ENCODE measurements around the gene PPIP5K1.

The PPIP5K1 gene

DNA sequence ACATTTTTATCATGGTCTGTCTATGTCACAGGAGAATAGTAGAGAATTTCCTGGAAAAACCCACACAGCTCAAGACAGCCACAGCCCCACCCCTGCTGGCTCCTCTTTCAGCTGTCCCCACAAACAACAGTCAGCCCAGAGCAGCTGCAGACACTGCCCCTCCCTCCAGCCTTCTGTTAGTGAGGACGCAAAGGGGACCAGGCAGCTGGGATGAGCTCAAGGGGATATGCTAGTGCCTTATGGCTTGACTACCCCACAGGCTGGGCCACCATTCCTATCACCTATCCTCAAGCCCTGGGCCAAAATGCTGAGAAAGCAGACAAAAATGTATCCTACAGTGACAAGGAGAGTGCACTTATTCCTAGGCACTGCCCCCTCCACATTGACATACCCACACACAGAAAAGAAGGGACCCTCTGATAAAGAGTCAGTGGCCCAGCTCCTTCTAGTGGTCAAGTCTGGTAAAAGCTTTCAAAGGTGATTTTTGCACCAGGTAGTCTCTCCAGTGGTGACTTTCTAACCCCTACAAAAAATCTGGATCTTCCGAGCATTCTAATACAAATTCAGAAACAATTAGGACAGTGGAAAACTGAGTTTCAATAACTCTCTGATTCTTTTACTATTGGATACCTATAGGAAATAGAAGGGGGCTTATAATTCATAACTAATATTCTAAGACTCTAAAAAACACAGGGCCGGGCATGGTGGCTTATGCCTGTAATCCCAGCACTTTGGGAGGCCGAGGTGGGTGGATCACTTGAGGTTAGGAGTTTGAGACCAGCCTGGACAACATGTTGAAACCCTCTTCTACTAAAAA lies 75.6 kb downstream of the PPIP5K1 start:
- H3K27ac ChIP-seq (ENCODE audit: extremely low read depth, low read depth, low read length): no peak overlapping the region
- no peaks in the 10 kb centered on the region for H3K9me3 ChIP-seq (ENCODE audit: control insufficient read depth, insufficient read depth, low read depth, low read length)
- H3K4me1 ChIP-seq (ENCODE audit: control insufficient read depth, insufficient read depth, low read length): peaks cover 11% of the 10 kb centered on the region
- ChIA-PET CTCF (interaction anchor here (0.7 to 3.4 kb wide), 14 partner anchors 9 to 144 kb away, joined by 3 to 21 read pairs (median 4); partner anchors contain the start of gene ZSCAN29), POLR2A (no interaction called here)
- no peak overlapping the region for H3K4me3 ChIP-seq (ENCODE audit: low read depth, low read length)
- no peaks in the 10 kb centered on the region for H3K36me3 ChIP-seq (ENCODE audit: control insufficient read depth in 2 of 2, insufficient read depth in 1 of 2, low read length in 2 of 2)
- no peak for TF ChIP-seq ZNF416 (tag by site-specific recombination; IDR thresholded peaks at IDR 0.05)
- TF ChIP-seq ZNF654 (tag by site-specific recombination; IDR thresholded peaks at IDR 0.05; ENCODE audit: low read depth): peak; percentile 37; the same call in 1 of the 2 replicates
- no peak for TF ChIP-seq ZNF433 (tag by site-specific recombination; IDR thresholded peaks at IDR 0.05; ENCODE audit: low read depth)
- TF ChIP-seq ZNF623 (tag by site-specific recombination; IDR thresholded peaks at IDR 0.05): no peak
- TF ChIP-seq, protein P1, sequence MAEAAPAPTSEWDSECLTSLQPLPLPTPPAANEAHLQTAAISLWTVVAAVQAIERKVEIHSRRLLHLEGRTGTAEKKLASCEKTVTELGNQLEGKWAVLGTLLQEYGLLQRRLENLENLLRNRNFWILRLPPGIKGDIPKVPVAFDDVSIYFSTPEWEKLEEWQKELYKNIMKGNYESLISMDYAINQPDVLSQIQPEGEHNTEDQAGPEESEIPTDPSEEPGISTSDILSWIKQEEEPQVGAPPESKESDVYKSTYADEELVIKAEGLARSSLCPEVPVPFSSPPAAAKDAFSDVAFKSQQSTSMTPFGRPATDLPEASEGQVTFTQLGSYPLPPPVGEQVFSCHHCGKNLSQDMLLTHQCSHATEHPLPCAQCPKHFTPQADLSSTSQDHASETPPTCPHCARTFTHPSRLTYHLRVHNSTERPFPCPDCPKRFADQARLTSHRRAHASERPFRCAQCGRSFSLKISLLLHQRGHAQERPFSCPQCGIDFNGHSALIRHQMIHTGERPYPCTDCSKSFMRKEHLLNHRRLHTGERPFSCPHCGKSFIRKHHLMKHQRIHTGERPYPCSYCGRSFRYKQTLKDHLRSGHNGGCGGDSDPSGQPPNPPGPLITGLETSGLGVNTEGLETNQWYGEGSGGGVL (tag by site-specific recombination; IDR thresholded peaks at IDR 0.05): no peak
- TF ChIP-seq ZNF366 (tag by site-specific recombination; conservative IDR thresholded peaks at IDR 0.05): no peak

DNA sequence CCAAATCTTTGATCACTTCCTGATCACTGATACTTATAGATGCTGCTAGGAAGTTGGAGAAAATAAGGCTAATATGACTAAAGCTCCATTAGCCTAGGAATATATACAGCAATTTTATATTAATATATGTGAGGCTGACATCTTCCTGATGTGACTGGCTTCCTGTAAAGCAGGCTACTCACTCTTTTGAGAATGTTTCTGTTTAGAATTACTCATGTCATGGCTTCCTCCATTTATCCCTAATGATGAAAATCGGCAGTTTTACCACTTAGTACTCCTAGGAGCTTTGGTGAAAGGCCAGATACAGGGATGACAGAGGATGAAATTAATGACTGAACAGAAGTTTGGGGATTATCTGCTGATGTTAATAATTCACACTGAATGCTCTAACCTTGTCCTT lies 76.5 kb downstream of the PPIP5K1 start:
- Histone ChIP-seq H3K4me1 (ENCODE audit: control insufficient read depth, insufficient read depth, low read length) (peaks cover 14% of the 10 kb centered on the region), H3K27ac (ENCODE audit: extremely low read depth, low read depth, low read length) (no peak overlapping the region), H3K4me3 (ENCODE audit: low read depth, low read length) (no peak overlapping the region), H3K9me3 (ENCODE audit: control insufficient read depth, insufficient read depth, low read depth, low read length) (no peaks in the 10 kb centered on the region), H3K36me3 (ENCODE audit: control insufficient read depth in 2 of 2, insufficient read depth in 1 of 2, low read length in 2 of 2) (no peaks in the 10 kb centered on the region)
- ChIA-PET CTCF (interaction anchor here (0.5 to 3.4 kb wide), 11 partner anchors 8 to 255 kb away, joined by 3 to 21 read pairs (median 4); no protein-coding TSS in a partner anchor), POLR2A (interaction anchor here (0.6 kb wide), 1 partner anchor 1426 kb away, joined by 4 read pairs; no protein-coding TSS in a partner anchor)
- TF ChIP-seq KLF9 (tag by site-specific recombination; IDR thresholded peaks at IDR 0.05; ENCODE audit: low read depth) (no peak), ZNF19 (tag by site-specific recombination; IDR thresholded peaks at IDR 0.05; ENCODE audit: low read depth) (no peak), SP7 (tag by site-specific recombination; IDR thresholded peaks at IDR 0.05) (no peak), GFI1B (tag by site-specific recombination; IDR thresholded peaks at IDR 0.05) (no peak), HOXD13 (CRISPR knock-in tag; IDR thresholded peaks at IDR 0.05; ENCODE audit: borderline replicate concordance) (no peak), ZNF292 (tag by site-specific recombination; IDR thresholded peaks at IDR 0.05; ENCODE audit: borderline replicate concordance, low read depth) (no peak), ZFP3 (tag by site-specific recombination; IDR thresholded peaks at IDR 0.05; ENCODE audit: low read depth) (no peak), ZFHX2 (tag by site-specific recombination; conservative IDR thresholded peaks at IDR 0.05) (no peak), ZNF664 (tag by site-specific recombination; IDR thresholded peaks at IDR 0.05) (no peak), ZNF175 (tag by site-specific recombination; IDR thresholded peaks at IDR 0.05) (no peak), KLF1 (tag by site-specific recombination; IDR thresholded peaks at IDR 0.05) (no peak)
- TF ChIP-seq, protein P2, sequence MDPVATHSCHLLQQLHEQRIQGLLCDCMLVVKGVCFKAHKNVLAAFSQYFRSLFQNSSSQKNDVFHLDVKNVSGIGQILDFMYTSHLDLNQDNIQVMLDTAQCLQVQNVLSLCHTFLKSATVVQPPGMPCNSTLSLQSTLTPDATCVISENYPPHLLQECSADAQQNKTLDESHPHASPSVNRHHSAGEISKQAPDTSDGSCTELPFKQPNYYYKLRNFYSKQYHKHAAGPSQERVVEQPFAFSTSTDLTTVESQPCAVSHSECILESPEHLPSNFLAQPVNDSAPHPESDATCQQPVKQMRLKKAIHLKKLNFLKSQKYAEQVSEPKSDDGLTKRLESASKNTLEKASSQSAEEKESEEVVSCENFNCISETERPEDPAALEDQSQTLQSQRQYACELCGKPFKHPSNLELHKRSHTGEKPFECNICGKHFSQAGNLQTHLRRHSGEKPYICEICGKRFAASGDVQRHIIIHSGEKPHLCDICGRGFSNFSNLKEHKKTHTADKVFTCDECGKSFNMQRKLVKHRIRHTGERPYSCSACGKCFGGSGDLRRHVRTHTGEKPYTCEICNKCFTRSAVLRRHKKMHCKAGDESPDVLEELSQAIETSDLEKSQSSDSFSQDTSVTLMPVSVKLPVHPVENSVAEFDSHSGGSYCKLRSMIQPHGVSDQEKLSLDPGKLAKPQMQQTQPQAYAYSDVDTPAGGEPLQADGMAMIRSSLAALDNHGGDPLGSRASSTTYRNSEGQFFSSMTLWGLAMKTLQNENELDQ (tag by site-specific recombination; IDR thresholded peaks at IDR 0.05; ENCODE audit: low read depth): no peak
- TF ChIP-seq, protein P3, sequence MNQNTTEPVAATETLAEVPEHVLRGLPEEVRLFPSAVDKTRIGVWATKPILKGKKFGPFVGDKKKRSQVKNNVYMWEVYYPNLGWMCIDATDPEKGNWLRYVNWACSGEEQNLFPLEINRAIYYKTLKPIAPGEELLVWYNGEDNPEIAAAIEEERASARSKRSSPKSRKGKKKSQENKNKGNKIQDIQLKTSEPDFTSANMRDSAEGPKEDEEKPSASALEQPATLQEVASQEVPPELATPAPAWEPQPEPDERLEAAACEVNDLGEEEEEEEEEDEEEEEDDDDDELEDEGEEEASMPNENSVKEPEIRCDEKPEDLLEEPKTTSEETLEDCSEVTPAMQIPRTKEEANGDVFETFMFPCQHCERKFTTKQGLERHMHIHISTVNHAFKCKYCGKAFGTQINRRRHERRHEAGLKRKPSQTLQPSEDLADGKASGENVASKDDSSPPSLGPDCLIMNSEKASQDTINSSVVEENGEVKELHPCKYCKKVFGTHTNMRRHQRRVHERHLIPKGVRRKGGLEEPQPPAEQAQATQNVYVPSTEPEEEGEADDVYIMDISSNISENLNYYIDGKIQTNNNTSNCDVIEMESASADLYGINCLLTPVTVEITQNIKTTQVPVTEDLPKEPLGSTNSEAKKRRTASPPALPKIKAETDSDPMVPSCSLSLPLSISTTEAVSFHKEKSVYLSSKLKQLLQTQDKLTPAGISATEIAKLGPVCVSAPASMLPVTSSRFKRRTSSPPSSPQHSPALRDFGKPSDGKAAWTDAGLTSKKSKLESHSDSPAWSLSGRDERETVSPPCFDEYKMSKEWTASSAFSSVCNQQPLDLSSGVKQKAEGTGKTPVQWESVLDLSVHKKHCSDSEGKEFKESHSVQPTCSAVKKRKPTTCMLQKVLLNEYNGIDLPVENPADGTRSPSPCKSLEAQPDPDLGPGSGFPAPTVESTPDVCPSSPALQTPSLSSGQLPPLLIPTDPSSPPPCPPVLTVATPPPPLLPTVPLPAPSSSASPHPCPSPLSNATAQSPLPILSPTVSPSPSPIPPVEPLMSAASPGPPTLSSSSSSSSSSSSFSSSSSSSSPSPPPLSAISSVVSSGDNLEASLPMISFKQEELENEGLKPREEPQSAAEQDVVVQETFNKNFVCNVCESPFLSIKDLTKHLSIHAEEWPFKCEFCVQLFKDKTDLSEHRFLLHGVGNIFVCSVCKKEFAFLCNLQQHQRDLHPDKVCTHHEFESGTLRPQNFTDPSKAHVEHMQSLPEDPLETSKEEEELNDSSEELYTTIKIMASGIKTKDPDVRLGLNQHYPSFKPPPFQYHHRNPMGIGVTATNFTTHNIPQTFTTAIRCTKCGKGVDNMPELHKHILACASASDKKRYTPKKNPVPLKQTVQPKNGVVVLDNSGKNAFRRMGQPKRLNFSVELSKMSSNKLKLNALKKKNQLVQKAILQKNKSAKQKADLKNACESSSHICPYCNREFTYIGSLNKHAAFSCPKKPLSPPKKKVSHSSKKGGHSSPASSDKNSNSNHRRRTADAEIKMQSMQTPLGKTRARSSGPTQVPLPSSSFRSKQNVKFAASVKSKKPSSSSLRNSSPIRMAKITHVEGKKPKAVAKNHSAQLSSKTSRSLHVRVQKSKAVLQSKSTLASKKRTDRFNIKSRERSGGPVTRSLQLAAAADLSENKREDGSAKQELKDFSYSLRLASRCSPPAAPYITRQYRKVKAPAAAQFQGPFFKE (tag by site-specific recombination; IDR thresholded peaks at IDR 0.05; ENCODE audit: borderline replicate concordance): no peak
- TF ChIP-seq, protein P4, sequence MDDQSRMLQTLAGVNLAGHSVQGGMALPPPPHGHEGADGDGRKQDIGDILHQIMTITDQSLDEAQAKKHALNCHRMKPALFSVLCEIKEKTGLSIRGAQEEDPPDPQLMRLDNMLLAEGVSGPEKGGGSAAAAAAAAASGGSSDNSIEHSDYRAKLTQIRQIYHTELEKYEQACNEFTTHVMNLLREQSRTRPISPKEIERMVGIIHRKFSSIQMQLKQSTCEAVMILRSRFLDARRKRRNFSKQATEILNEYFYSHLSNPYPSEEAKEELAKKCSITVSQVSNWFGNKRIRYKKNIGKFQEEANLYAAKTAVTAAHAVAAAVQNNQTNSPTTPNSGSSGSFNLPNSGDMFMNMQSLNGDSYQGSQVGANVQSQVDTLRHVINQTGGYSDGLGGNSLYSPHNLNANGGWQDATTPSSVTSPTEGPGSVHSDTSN (CRISPR knock-in tag; IDR thresholded peaks at IDR 0.05): no peak
- TF ChIP-seq, protein P5, sequence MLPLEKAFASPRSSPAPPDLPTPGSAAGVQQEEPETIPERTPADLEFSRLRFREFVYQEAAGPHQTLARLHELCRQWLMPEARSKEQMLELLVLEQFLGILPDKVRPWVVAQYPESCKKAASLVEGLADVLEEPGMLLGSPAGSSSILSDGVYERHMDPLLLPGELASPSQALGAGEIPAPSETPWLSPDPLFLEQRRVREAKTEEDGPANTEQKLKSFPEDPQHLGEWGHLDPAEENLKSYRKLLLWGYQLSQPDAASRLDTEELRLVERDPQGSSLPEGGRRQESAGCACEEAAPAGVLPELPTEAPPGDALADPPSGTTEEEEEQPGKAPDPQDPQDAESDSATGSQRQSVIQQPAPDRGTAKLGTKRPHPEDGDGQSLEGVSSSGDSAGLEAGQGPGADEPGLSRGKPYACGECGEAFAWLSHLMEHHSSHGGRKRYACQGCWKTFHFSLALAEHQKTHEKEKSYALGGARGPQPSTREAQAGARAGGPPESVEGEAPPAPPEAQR (tag by site-specific recombination; IDR thresholded peaks at IDR 0.05): no peak

All from HEK293 (cell line).